ENCODE data around the gene SLC12A6. TPM values are rescaled to one million over a fixed set of nuclear protein-coding genes. Genes with fewer than 3 reads are reported as not detected.
A peak's percentile ranks its signal among the peaks of the same experiment; 100 is the strongest.

Gene SLC12A6
- total RNA-seq, 1 donor from 2014 or later = 20.4 TPM

DNA sequence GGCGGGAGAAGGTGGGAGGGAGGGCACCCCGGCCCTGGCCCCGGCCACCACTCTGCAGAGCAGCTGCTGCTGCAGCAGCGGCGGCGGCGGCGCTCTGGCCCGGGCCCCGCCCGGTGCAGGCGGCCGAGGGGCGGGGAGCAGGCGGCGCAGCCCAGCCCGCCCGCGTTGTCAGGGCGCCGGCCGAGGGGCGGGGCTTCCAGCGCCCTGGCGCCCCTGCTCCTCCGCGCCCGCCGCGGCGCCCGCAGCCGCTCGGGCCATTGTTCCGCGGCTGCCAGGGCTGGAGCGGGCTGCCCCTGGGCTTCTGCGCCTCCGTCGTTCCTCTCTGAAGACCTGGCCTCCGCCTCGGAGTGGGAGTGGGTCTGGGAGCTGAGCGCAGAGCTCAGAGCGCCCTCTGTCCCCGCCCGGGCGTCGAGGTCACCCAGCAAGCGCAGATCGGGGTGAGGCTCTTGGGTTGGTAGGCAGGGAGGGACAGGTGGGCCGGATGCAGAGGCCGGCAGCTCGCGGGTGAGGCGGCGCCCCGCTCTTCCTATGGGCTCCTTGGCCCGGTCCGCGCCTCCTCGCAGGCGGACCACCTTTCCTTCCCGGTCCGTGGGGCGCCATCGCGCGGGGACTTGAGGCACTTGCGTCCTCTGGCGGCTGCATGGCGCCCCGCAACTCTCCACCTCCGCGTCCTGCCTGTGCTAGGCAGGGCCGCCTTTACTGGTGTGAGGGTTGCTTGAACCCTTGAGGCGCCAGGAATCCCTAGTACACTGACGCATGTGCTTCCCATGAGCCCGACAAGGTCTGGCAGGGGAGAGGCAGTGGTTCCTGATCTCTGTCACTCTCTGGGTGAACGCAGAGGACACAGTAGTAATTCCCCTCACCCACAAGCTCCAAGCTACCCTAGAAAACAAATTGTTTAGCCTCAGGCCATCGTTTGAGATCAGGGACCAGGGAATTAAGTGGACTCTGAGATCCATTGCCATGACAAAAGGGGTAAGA is 29.8 kb upstream of the SLC12A6 start, which contains the start of gene LPCAT4:
Gene LPCAT4, minus strand, starts transcription at position 96 of the 981 bp plus-strand sequence. CDS start 96 bp downstream, outside the sequence.
- Histone ChIP-seq H3K27me3 (ENCODE audit: control insufficient read depth in 3 of 3, insufficient read depth in 3 of 3, low read length in 3 of 3) (no peaks in the 10 kb centered on the region), H3K4me3 (ENCODE audit: low read length in 3 of 3) (peak within 1 kb of the TSS; percentile 83 to 97 (median 94)), H3K9ac (ENCODE audit: low read depth in 1 of 3, low read length in 3 of 3) (peak within 1 kb of the TSS; percentile 78 to 96 (median 86)), H3K9me3 (ENCODE audit: control insufficient read depth in 3 of 3, low read length in 3 of 3) (no peaks in the 10 kb centered on the region), H3K4me1 (ENCODE audit: control insufficient read depth in 3 of 3, insufficient read depth in 3 of 3, low read length in 3 of 3) (peaks cover 16 to 26% (median 18%) of the 10 kb centered on the region in 3 donors), H3K27ac (ENCODE audit: low read depth, low read length) (peak within 1 kb of the TSS; percentile 85), H3K36me3 (ENCODE audit: control insufficient read depth in 3 of 3, insufficient read depth in 3 of 3, low read length in 3 of 3) (peaks cover 0 to 3% (median 2%) of the 10 kb centered on the region in 3 donors)

GRCh38 chr15:34366271-34367065 is 28.9 kb upstream of the SLC12A6 start:
- Histone ChIP-seq H3K4me1 (ENCODE audit: control insufficient read depth in 3 of 3, insufficient read depth in 3 of 3, low read length in 3 of 3) (peaks cover 16 to 26% (median 18%) of the 10 kb centered on the region in 3 donors), H3K9me3 (ENCODE audit: control insufficient read depth in 3 of 3, low read length in 3 of 3) (no peaks in the 10 kb centered on the region), H3K27ac (ENCODE audit: low read depth, low read length) (peak overlapping the region; percentile 28), H3K27me3 (ENCODE audit: control insufficient read depth in 3 of 3, insufficient read depth in 3 of 3, low read length in 3 of 3) (no peaks in the 10 kb centered on the region), H3K9ac (ENCODE audit: low read depth in 1 of 3, low read length in 3 of 3) (peak overlapping the region; percentile 65 to 79 (median 72)), H3K4me3 (ENCODE audit: low read length in 3 of 3) (peak overlapping the region; percentile 82 to 87 (median 83)), H3K36me3 (ENCODE audit: control insufficient read depth in 3 of 3, insufficient read depth in 3 of 3, low read length in 3 of 3) (peaks cover 0 to 3% (median 2%) of the 10 kb centered on the region in 3 donors)

DNA sequence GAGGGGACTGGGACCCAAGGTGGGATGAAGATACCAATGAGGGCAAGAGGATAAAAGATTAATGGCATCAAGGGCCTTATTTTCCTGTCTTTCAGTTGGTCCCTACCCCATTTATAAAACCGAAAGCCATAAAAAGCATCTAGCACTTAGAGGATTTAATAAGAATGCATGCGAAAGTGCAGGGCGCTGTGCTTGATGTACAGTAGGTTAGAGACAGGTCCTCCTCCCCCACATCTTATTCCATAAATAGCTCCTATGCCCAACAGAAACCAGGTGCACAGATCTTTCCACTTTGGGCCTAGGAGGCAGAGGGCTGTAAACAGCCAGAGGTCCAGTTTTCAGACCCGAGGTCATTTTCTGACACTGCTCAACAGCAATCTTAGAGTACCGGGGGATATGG is 28.3 kb upstream of the SLC12A6 start:
- H3K9me3 ChIP-seq (ENCODE audit: control insufficient read depth in 3 of 3, low read length in 3 of 3) = no peaks in the 10 kb centered on the region
- H3K27me3 ChIP-seq (ENCODE audit: control insufficient read depth in 3 of 3, insufficient read depth in 3 of 3, low read length in 3 of 3) = no peaks in the 10 kb centered on the region
- peak overlapping the region; percentile 82 to 87 (median 83) for H3K4me3 ChIP-seq (ENCODE audit: low read length in 3 of 3)
- peaks cover 0 to 9% (median 2%) of the 10 kb centered on the region in 3 donors for H3K36me3 ChIP-seq (ENCODE audit: control insufficient read depth in 3 of 3, insufficient read depth in 3 of 3, low read length in 3 of 3)
- H3K4me1 ChIP-seq (ENCODE audit: control insufficient read depth in 3 of 3, insufficient read depth in 3 of 3, low read length in 3 of 3) = peaks cover 21 to 26% (median 23%) of the 10 kb centered on the region in 3 donors
- peak overlapping the region; percentile 28 for H3K27ac ChIP-seq (ENCODE audit: low read depth, low read length)
- peak overlapping the region; percentile 45 to 79 (median 72) for H3K9ac ChIP-seq (ENCODE audit: low read depth in 1 of 3, low read length in 3 of 3)

DNA sequence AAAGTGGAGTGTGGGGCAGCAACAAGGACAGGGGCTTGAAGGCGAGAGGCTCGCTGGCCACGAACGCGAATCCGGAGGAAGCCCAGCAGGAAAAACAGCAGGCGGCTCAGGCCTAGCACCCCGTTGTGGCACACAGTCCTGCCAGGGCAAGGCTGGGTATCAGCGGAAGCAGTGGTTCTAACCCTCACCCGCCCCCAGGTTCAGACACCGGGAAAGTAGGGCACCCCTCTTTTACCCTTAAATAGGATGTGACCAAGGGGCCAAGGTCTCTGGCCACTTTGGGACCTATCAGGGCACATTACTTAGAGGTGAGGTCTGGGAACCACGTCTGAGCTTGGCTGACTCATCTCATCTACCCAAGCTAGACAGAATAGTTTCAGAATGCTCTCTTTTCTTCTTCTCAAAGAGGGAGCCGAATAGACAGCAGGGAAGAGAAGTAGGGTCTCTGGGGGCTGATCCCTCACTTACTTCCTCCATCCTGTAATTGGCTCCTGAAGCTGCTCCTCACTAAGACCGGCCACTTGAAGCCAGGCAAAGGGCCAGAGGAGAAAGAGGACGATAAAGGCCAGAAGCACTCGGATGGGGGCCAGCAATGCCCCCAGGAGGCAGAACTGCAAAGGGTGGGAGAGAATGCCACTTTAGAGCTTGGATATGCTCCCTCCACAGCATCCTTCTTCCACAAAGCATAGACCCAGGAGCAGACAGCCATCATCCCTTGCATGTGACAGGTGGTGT is 27.7 kb upstream of the SLC12A6 start:
- peaks cover 4 to 15% (median 5%) of the 10 kb centered on the region in 3 donors for H3K36me3 ChIP-seq (ENCODE audit: control insufficient read depth in 3 of 3, insufficient read depth in 3 of 3, low read length in 3 of 3)
- H3K9me3 ChIP-seq (ENCODE audit: control insufficient read depth in 3 of 3, low read length in 3 of 3) = no peaks in the 10 kb centered on the region
- peaks cover 21 to 26% (median 23%) of the 10 kb centered on the region in 3 donors for H3K4me1 ChIP-seq (ENCODE audit: control insufficient read depth in 3 of 3, insufficient read depth in 3 of 3, low read length in 3 of 3)
- no peaks in the 10 kb centered on the region for H3K27me3 ChIP-seq (ENCODE audit: control insufficient read depth in 3 of 3, insufficient read depth in 3 of 3, low read length in 3 of 3)
- no peak overlapping the region for H3K27ac ChIP-seq (ENCODE audit: low read depth, low read length)
- no peak overlapping the region for H3K9ac ChIP-seq (ENCODE audit: low read depth in 1 of 3, low read length in 3 of 3)
- H3K4me3 ChIP-seq (ENCODE audit: low read length in 3 of 3) = peak overlapping the region in 2 of 3 donors; percentile 14 to 83

- peaks cover 9 to 26% (median 12%) of the 10 kb centered on the region in 3 donors for H3K36me3 ChIP-seq (ENCODE audit: control insufficient read depth in 3 of 3, insufficient read depth in 3 of 3, low read length in 3 of 3)
- no peaks in the 10 kb centered on the region for H3K27me3 ChIP-seq (ENCODE audit: control insufficient read depth in 3 of 3, insufficient read depth in 3 of 3, low read length in 3 of 3)
- H3K4me1 ChIP-seq (ENCODE audit: control insufficient read depth in 3 of 3, insufficient read depth in 3 of 3, low read length in 3 of 3) = peaks cover 21 to 26% (median 23%) of the 10 kb centered on the region in 3 donors
- no peak overlapping the region for H3K27ac ChIP-seq (ENCODE audit: low read depth, low read length)
- no peaks in the 10 kb centered on the region for H3K9me3 ChIP-seq (ENCODE audit: control insufficient read depth in 3 of 3, low read length in 3 of 3)
- no peak overlapping the region for H3K4me3 ChIP-seq (ENCODE audit: low read length in 3 of 3)
- H3K9ac ChIP-seq (ENCODE audit: low read depth in 1 of 3, low read length in 3 of 3) = no peak overlapping the region
Observed at GRCh38 chr15:34364041-34364440, 26.5 kb upstream of the SLC12A6 start.

GRCh38 chr15:34362047-34362773 is 24.6 kb upstream of the SLC12A6 start:
- H3K4me3 ChIP-seq (ENCODE audit: low read length in 3 of 3) = no peak overlapping the region
- peaks cover 13 to 36% (median 16%) of the 10 kb centered on the region in 3 donors for H3K36me3 ChIP-seq (ENCODE audit: control insufficient read depth in 3 of 3, insufficient read depth in 3 of 3, low read length in 3 of 3)
- H3K27me3 ChIP-seq (ENCODE audit: control insufficient read depth in 3 of 3, insufficient read depth in 3 of 3, low read length in 3 of 3) = no peaks in the 10 kb centered on the region
- H3K4me1 ChIP-seq (ENCODE audit: control insufficient read depth in 3 of 3, insufficient read depth in 3 of 3, low read length in 3 of 3) = peaks cover 14 to 15% (median 14%) of the 10 kb centered on the region in 3 donors
- H3K9me3 ChIP-seq (ENCODE audit: control insufficient read depth in 3 of 3, low read length in 3 of 3) = no peaks in the 10 kb centered on the region
- no peak overlapping the region for H3K9ac ChIP-seq (ENCODE audit: low read depth in 1 of 3, low read length in 3 of 3)
- no peak overlapping the region for H3K27ac ChIP-seq (ENCODE audit: low read depth, low read length)

- Histone ChIP-seq H3K27me3 (ENCODE audit: control insufficient read depth in 3 of 3, insufficient read depth in 3 of 3, low read length in 3 of 3) (no peaks in the 10 kb centered on the region), H3K4me1 (ENCODE audit: control insufficient read depth in 3 of 3, insufficient read depth in 3 of 3, low read length in 3 of 3) (peaks cover 14 to 15% (median 14%) of the 10 kb centered on the region in 3 donors), H3K36me3 (ENCODE audit: control insufficient read depth in 3 of 3, insufficient read depth in 3 of 3, low read length in 3 of 3) (peaks cover 16 to 41% (median 16%) of the 10 kb centered on the region in 3 donors), H3K4me3 (ENCODE audit: low read length in 3 of 3) (no peak overlapping the region), H3K9me3 (ENCODE audit: control insufficient read depth in 3 of 3, low read length in 3 of 3) (no peaks in the 10 kb centered on the region), H3K9ac (ENCODE audit: low read depth in 1 of 3, low read length in 3 of 3) (peak overlapping the region in 1 of 3 donors; percentile 51), H3K27ac (ENCODE audit: low read depth, low read length) (no peak overlapping the region)
Observed at GRCh38 chr15:34361278-34361677, 23.7 kb upstream of the SLC12A6 start.

DNA sequence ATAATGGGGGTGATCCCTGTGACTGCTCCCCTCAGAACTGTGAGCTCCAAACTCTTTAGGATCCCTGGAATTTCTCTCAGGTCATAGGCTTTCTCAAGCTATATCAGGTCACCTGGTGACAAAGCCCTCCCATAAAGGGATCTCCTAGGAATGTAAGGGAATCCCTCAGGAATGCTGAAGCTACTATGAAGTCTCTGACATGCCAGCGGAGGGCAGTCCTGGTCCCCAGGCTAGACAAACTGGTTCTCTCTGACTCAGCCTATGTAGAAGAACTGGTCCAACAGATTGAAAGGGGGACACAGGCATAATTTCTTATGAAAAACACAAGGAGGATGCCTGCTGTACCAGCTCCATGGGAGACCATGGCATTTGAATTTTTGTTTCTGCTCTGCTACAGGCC is 22.7 kb upstream of the SLC12A6 start:
- no peak overlapping the region for H3K27ac ChIP-seq (ENCODE audit: low read depth, low read length)
- H3K36me3 ChIP-seq (ENCODE audit: control insufficient read depth in 3 of 3, insufficient read depth in 3 of 3, low read length in 3 of 3) = peaks cover 16 to 49% (median 17%) of the 10 kb centered on the region in 3 donors
- no peaks in the 10 kb centered on the region for H3K9me3 ChIP-seq (ENCODE audit: control insufficient read depth in 3 of 3, low read length in 3 of 3)
- H3K4me1 ChIP-seq (ENCODE audit: control insufficient read depth in 3 of 3, insufficient read depth in 3 of 3, low read length in 3 of 3) = peaks cover 5 to 6% (median 5%) of the 10 kb centered on the region in 3 donors
- H3K4me3 ChIP-seq (ENCODE audit: low read length in 3 of 3) = no peak overlapping the region
- no peaks in the 10 kb centered on the region for H3K27me3 ChIP-seq (ENCODE audit: control insufficient read depth in 3 of 3, insufficient read depth in 3 of 3, low read length in 3 of 3)
- no peak overlapping the region for H3K9ac ChIP-seq (ENCODE audit: low read depth in 1 of 3, low read length in 3 of 3)
